ENCODE measurements around the gene FASTK.

FASTK gene

GRCh38 chr7:151124481-151124880 lies 43.9 kb upstream of the FASTK start:
- no peaks in the 10 kb centered on the region for H4K20me1 ChIP-seq (ENCODE audit: low read depth, low read length)

GRCh38 chr7:151123822-151124464 lies 43.3 kb upstream of the FASTK start:
- Histone ChIP-seq H2AFZ (ENCODE audit: low read depth, low read length, severe bottlenecking) (no peak overlapping the region), H3K9ac (ENCODE audit: low read length) (no peak overlapping the region), H3F3A (ENCODE audit: insufficient read depth) (no peaks in the 10 kb centered on the region), H3K4me2 (ENCODE audit: low read depth, low read length, poor library complexity, severe bottlenecking) (no peak overlapping the region), H3K36me3 (ENCODE audit: low read length) (no peaks in the 10 kb centered on the region), H3K79me2 (ENCODE audit: insufficient read depth, low read length) (no peaks in the 10 kb centered on the region), H3K27ac (ENCODE audit: low read depth, low read length) (no peak overlapping the region), H3K27me3 (ENCODE audit: low read length) (no peaks in the 10 kb centered on the region), H4K20me1 (ENCODE audit: low read depth, low read length) (no peaks in the 10 kb centered on the region), H3K9me2 (replicated peaks; ENCODE audit: insufficient read depth, low read length) (no peaks in the 10 kb centered on the region), H3K4me3 (ENCODE audit: insufficient read depth, low read length, poor library complexity, severe bottlenecking) (no peak overlapping the region), H3K9me3 (ENCODE audit: insufficient read depth, low read length) (no peaks in the 10 kb centered on the region)
- TF ChIP-seq EZH2phosphoT487 (conservative IDR thresholded peaks at IDR 0.05; ENCODE audit: low read length), result no peak
- peak; percentile 93 for TF ChIP-seq CTCF (IDR thresholded peaks at IDR 0.05; ENCODE audit: insufficient read depth, low read length, poor library complexity, severe bottlenecking)

More at GRCh38 chr7:151124481-151124880, 43.9 kb upstream of the FASTK start:
- no peaks in the 10 kb centered on the region for H3F3A ChIP-seq (ENCODE audit: insufficient read depth)
- no peak overlapping the region for H3K4me3 ChIP-seq (ENCODE audit: insufficient read depth, low read length, poor library complexity, severe bottlenecking)
- no peaks in the 10 kb centered on the region for H3K36me3 ChIP-seq (ENCODE audit: low read length)
- H3K4me2 ChIP-seq (ENCODE audit: low read depth, low read length, poor library complexity, severe bottlenecking), result no peak overlapping the region
- no peaks in the 10 kb centered on the region for H3K9me3 ChIP-seq (ENCODE audit: insufficient read depth, low read length)
- no peak overlapping the region for H3K27ac ChIP-seq (ENCODE audit: low read depth, low read length)
- no peak overlapping the region for H3K9ac ChIP-seq (ENCODE audit: low read length)
- H3K9me2 ChIP-seq (replicated peaks; ENCODE audit: insufficient read depth, low read length), result no peaks in the 10 kb centered on the region
- no peak overlapping the region for H2AFZ ChIP-seq (ENCODE audit: low read depth, low read length, severe bottlenecking)
- H3K79me2 ChIP-seq (ENCODE audit: insufficient read depth, low read length), result no peaks in the 10 kb centered on the region
- TF ChIP-seq CTCF (IDR thresholded peaks at IDR 0.05; ENCODE audit: insufficient read depth, low read length, poor library complexity, severe bottlenecking), result no peak
- TF ChIP-seq EZH2phosphoT487 (conservative IDR thresholded peaks at IDR 0.05; ENCODE audit: low read length), result no peak
- no peaks in the 10 kb centered on the region for H3K27me3 ChIP-seq (ENCODE audit: low read length)

- Histone ChIP-seq H3K9me2 (replicated peaks; ENCODE audit: insufficient read depth, low read length) (no peaks in the 10 kb centered on the region), H3K79me2 (ENCODE audit: insufficient read depth, low read length) (no peaks in the 10 kb centered on the region), H3K27ac (ENCODE audit: low read depth, low read length) (no peak overlapping the region), H3K36me3 (ENCODE audit: low read length) (no peaks in the 10 kb centered on the region), H3K4me2 (ENCODE audit: low read depth, low read length, poor library complexity, severe bottlenecking) (no peak overlapping the region), H3K9me3 (ENCODE audit: insufficient read depth, low read length) (no peaks in the 10 kb centered on the region), H3K4me3 (ENCODE audit: insufficient read depth, low read length, poor library complexity, severe bottlenecking) (no peak overlapping the region), H2AFZ (ENCODE audit: low read depth, low read length, severe bottlenecking) (no peak overlapping the region), H3K9ac (ENCODE audit: low read length) (no peak overlapping the region), H3F3A (ENCODE audit: insufficient read depth) (no peaks in the 10 kb centered on the region), H4K20me1 (ENCODE audit: low read depth, low read length) (no peaks in the 10 kb centered on the region), H3K27me3 (ENCODE audit: low read length) (no peaks in the 10 kb centered on the region)
- TF ChIP-seq EZH2phosphoT487 (conservative IDR thresholded peaks at IDR 0.05; ENCODE audit: low read length), result no peak
- no peak for TF ChIP-seq CTCF (IDR thresholded peaks at IDR 0.05; ENCODE audit: insufficient read depth, low read length, poor library complexity, severe bottlenecking)
Observed at GRCh38 chr7:151123158-151123821, 42.7 kb upstream of the FASTK start.

Data from SU-DHL-6 (cell line).